T follicular helper cell (primary cell): ENCODE results near the gene USP5.
A peak's percentile ranks its signal among the peaks of the same experiment; 100 is the strongest.
"Not testable (repeated sequence)": the region's sequence is repeated elsewhere in the genome, so short reads cannot be mapped to it uniquely, and the experiment has no call there.

Experiments used
- DNase-seq: peaks from one replicate; pipeline ENCODE4 v3.0.0-alpha.2; 2020; ENCODE audit warnings: low read depth

Gene USP5

DNA sequence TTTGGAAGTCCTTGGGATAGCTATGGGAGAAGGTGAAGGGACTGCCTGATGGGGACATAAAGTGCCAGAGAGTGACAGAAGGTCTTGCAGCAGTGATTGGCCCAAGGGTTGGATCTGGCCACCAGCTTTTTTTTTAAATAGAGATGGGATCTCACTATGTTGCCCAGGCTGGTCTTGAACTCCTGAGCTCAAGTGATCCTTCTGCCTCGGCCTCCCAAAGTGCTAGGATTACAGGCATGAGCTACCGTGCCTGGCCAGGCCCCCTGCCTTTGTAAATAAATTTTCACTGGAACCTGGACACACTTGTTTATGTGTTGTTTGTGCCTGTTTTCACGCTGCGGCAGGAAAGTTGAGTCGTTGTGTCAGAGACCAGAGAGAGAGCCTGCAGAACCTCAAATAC is 13.4 kb downstream of the USP5 start:
- not testable (repeated sequence) for DNase-seq

DNA sequence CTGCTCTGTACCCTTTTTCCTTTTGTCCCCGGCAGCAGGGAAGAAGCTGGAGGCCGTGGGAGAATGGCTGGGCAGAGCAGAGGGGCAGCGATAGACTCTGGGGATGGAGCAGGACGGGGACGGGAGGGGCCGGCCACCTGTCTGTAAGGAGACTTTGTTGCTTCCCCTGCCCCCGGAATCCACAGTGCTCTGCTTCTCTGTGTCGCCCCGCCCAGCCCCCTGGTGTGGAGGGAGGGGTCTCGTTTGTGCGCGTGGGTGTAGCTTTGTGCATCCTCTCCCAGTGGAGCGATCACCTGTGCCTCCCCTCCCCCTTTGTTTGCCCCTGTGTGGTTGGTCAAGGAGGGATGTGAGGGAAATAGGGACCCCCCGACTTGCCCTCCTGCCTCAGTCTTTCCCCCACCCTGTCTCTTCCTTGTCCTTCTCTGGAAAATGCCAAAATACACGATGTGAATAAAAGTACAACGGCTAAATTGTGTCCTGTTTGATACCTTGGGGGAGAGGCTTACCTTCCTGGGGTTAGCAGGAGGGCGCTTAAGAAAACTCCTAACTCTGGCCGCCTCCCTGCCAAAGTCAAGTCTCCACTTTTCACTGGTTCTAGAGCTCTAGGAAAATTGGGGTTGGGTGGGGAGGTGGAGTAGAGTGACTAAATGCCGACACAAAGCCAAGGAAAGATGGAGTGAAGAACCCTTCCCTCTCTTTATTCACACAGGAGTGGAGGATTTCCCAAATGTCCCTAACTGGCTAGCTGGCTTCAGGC is 14.4 kb downstream of the USP5 start:
- no peak for DNase-seq

DNA sequence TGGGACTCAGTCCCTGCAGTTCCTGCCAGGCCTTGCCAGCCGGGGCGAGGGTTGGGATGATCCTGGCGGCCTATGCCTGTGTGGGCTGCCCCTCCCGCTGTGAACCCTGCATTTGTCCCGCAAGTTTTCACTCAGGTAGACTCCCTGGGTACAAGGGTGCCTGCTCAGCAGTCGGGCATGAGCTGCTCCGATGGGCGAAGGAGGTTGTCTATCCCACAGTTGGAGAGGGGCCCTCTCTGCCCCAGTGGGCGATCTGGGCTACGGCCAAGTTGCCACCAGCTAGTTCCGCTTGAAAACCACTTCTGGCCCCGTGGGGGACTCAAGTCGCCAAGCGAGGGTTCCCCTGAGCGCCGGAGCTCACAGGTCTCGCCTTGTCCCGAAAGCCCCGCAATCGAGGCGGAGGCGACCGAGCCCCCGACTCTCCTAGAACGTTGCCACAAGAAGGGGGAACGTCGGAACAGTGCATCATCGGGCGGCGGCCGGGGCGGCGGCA is 15.0 kb downstream of the USP5 start:
- no peak for DNase-seq

DNA sequence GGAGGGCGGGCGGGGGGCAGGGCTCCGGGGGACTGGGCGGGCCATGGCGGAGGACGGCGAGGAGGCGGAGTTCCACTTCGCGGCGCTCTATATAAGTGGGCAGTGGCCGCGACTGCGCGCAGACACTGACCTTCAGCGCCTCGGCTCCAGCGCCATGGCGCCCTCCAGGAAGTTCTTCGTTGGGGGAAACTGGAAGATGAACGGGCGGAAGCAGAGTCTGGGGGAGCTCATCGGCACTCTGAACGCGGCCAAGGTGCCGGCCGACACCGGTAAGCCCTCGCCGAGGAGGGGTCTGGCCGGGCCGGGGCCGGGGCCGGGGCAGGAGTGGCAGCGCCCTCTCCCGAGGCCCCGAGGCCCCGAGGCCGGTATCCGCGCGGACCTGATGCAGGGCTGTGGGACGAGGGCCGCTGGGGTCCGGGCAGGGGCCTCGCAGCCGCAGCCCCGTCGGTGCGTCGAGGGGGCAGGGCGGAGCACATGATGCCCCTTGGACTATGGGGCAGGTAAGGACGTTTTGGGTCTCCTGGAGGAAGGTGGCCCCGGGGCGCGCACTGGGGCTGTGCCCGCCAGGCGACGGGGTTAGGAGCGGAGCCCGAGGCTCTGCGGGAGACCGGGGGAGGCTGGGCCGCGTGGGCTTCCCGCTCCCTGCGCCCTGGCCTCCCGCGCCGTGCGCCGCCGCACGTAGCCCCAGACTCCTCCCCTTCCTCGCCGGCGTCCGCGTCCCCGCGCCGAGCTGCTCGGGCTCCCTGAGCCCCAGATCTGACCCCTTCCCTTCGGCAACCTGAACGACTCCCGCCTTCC is 15.7 kb downstream of the USP5 start, which contains the start of gene TPI1:
Gene TPI1 (plus strand): TSS at position 119 of the 798 bp plus-strand sequence. CDS start 36 bp downstream, at position 155.
- peak; percentile 63 for DNase-seq

GRCh38 chr12:6868211-6869048 is 16.5 kb downstream of the USP5 start:
- DNase-seq, result no peak

GRCh38 chr12:6869049-6870021 is 17.4 kb downstream of the USP5 start:
- DNase-seq, result peak; percentile 76

DNA sequence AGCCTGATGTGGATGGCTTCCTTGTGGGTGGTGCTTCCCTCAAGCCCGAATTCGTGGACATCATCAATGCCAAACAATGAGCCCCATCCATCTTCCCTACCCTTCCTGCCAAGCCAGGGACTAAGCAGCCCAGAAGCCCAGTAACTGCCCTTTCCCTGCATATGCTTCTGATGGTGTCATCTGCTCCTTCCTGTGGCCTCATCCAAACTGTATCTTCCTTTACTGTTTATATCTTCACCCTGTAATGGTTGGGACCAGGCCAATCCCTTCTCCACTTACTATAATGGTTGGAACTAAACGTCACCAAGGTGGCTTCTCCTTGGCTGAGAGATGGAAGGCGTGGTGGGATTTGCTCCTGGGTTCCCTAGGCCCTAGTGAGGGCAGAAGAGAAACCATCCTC is 18.4 kb downstream of the USP5 start:
- not testable (repeated sequence) for DNase-seq

GRCh38 chr12:6871052-6871957 is 19.4 kb downstream of the USP5 start:
- DNase-seq, result no peak

DNA sequence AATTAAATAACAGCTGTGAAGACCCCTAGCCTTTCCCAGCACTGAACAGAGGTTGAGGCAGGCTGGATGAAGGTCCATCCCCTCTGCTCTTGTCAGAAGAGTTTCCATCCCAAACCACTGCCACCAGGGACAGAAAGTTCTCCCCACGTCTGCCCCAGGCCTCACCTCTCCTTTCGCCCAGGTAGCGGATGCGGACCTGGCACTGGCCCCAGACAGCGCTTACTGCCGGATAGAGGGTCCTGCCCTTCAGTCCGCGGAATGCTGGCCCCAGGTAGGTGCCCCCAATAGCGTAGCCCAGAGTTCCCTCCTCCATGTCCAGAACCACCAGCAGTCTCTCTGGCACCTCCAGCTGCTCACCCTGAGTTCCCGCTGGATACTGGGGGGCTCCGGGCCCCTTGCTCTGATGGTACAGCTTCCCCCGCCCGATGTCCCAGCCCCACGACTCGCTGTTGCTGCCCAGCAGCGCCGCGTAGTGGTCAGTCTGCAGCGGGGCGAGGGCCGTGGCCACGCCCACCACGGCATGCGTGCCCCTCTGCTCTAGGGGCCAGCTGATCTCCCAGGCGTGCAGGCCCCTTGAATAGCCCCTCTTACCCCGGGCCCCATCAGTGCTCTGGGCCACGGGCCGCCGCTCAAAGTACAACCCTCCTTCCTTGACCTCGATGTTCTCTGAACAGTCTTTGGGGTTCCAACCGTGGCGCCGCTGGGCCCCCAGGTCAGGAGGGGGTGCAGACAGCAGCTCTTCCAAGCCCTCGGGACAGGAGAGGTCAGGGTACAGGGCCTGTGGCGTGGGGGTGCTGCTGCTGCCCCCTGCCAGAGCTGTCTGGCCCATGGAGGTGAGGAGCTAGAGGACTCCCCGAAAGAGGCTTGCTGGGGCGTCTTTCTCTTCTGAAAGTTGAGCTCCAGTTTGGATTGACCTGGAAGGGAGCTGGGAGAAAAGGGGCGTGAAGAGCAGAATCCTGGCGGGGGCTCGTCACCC is 20.4 kb downstream of the USP5 start:
- DNase-seq, result peak; percentile 72

- DNase-seq, result peak; percentile 98
Observed at GRCh38 chr12:6873094-6874014, 21.4 kb downstream of the USP5 start, which contains the start of gene SPSB2. SPSB2 (minus strand) TSS chr12:6873303; CDS start chr12:6872901, 402 bp downstream.

DNA sequence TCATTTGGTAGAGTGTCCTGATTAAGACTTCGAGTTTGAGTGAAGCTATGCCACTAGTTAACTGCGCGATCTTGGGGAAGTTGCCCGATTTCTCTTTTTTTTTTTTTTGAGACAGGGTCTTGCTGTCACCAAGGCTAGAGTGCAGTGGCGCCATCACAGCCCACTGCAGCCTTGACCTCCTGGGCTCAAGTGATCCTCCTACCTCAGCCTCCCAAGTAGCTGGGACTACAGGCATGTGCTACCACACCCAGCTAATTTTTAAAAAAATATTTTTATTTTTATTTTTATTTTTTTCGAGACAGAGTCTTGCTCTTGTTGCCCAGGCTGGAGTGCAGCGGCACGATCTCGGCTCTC is 22.0 kb downstream of the USP5 start:
- DNase-seq, result not testable (repeated sequence)

DNA sequence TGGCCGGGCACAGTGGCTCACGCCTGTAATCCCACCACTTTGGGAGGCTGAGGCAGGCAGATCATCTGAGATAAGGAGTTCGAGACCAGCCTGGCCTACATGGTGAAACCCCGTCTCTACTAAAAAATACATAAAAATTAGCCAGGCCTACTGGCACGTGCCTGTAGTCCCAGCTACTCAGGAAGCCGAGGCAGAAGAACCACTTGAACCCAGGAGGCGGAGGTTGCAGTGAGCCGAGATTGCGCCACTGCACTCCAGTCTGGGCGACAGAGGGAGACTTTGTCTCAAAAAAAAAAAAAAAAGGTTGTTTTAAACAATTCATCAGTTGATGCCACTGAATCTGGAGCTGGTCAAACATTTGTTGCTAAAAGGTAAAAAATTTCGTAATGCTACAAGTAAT is 27.9 kb downstream of the USP5 start:
- DNase-seq, result not testable (repeated sequence)

DNA sequence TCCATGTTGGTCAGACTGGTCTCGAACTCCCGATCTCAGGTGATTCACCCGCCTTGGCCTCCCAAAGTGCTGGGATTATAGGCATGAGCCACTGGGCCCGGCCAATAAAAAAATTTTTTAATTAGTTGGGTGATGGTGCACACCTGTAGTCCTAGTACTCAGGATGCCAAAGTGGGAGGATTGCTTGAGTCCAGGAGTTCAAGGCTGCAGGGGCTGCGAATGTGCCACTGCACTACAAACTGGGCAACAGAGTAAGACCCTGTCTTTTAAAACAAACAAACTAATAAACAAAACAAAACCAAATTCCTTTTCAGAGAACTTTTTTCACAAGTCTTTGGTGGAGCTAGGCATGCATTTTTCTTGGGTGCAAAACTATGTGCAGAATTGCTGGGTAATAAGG is 31.3 kb downstream of the USP5 start:
- DNase-seq, result no peak

- DNase-seq, result no peak
Observed at GRCh38 chr12:6883683-6884082, 31.7 kb downstream of the USP5 start.

DNA sequence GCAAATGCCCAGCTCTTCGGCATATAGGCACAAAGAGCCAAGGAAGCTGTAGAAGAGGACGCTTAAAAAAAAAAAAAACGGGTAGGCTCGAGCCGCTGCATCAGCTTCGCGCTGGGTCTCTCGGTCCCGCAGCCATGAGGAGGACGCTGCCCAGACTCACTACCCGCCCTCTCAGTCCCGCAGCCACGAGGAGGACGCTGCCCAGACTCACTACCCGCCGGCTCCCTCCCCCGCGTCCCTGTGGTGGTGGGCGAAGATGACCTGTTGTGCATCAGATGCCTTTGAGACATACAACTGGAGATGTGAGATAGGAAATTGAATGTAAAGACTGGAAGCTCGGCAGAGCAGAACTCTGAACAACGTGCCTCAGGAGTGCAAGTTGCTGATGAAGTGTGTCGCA is 32.6 kb downstream of the USP5 start:
- no peak for DNase-seq

- DNase-seq, result not testable (repeated sequence)
Observed at GRCh38 chr12:6886206-6886999, 34.5 kb downstream of the USP5 start.

- no peak for DNase-seq
Observed at GRCh38 chr12:6887460-6887859, 35.5 kb downstream of the USP5 start.
